GM12878 (cell line): ENCODE data around the gene PTBP3. TPM values are rescaled to one million over a fixed set of nuclear protein-coding genes. Genes with fewer than 3 reads are reported as not detected.

Experiments
- ATAC-seq: fragments of 200-7000 bp; cut with Tn5 transposase; 3 replicates; pipeline ENCODE4 v1.9.1; 2020; ENCODE audit warnings: mild to moderate bottlenecking, moderate library complexity
- BruUV-seq: library from RNA; stranded (reverse); fragments of 400-500 nt; replicated peaks from 2 replicates; lab custom pipeline; 2021; lab: Mats Ljungman, UMichigan
- CTCF ChIA-PET: fragments of 300-600 bp; sonication (Branson Sonifier 250); formaldehyde crosslinking; extraction: SDS; loops from one replicate; lab custom pipeline; 2021; ENCODE audit warnings: inconsistent platforms; lab: Yijun Ruan, JAX
- POLR2A ChIA-PET: fragments of 350-600 bp; formaldehyde crosslinking; extraction: SDS; loops from one replicate; lab custom pipeline; 2021; ENCODE audit warnings: inconsistent platforms; lab: Charles Lee
- RAD21 ChIA-PET: fragments of 300-600 bp; sonication (Branson Sonifier 250); formaldehyde crosslinking; loops from one replicate; lab custom pipeline; 2023; ENCODE audit warnings: antibody characterized with exemption; ENCODE audit not compliant: unreplicated experiment; lab: Charles Lee
- SMC1A ChIA-PET: fragments of 300-600 bp; sonication (Branson Sonifier 250); formaldehyde crosslinking; loops from one replicate; lab custom pipeline; 2023; ENCODE audit not compliant: unreplicated experiment, uncharacterized antibody; lab: Charles Lee
- DNase-seq: peaks from one replicate; pipeline ENCODE4 v3.0.0-alpha.2; 2011; ENCODE audit warnings: low read depth, low spot score
- FAIRE-seq: peaks from 3 replicates; lab custom pipeline; 2011; peaks lifted over from hg19 to GRCh38; lab: Jason Lieb, UNC
- H2AFZ ChIP-seq: 2 replicates; pipeline ENCODE4 v1.6.0; 2011; ENCODE audit warnings: low read depth, low read length, control low read depth; ENCODE audit not compliant: control insufficient read depth
- H3K27ac ChIP-seq: 2 replicates; pipeline ENCODE4 v1.5.1; 2011; ENCODE audit warnings: control low read depth; ENCODE audit not compliant: control insufficient read depth, insufficient read depth
- H3K27me3 ChIP-seq, 2 experiments: replicated peaks in 1 of 2; 2 replicates each; pipeline versions ENCODE4 v1.6.0 to v1.6.1; 2011; ENCODE audit warnings: low read length in 1 of 2; ENCODE audit not compliant: control insufficient read depth in 2 of 2, insufficient read depth in 2 of 2
- H3K36me3 ChIP-seq, 2 experiments: 2 replicates each; pipeline ENCODE4 v1.5.1; 2011; ENCODE audit warnings: low read length in 1 of 2; ENCODE audit not compliant: control insufficient read depth in 2 of 2, insufficient read depth in 2 of 2
- H3K4me1 ChIP-seq: 2 replicates; pipeline ENCODE4 v1.6.1; 2011; ENCODE audit warnings: mild to moderate bottlenecking, low read length, moderate library complexity, mixed read lengths; ENCODE audit not compliant: control insufficient read depth, insufficient read depth
- H3K4me2 ChIP-seq: 2 replicates; pipeline ENCODE4 v1.6.0; 2011; ENCODE audit warnings: control low read depth; ENCODE audit not compliant: control insufficient read depth, insufficient read depth
- H3K4me3 ChIP-seq: fragments of 200-600 bp; sonication (generic); 2 replicates; pipeline ENCODE4 v1.5.1; 2016
- H3K79me2 ChIP-seq: 2 replicates; pipeline ENCODE4 v1.6.0; 2011; ENCODE audit warnings: low read length; ENCODE audit not compliant: control insufficient read depth, insufficient read depth
- H3K9ac ChIP-seq: 2 replicates; pipeline ENCODE4 v1.8.0; 2011; ENCODE audit warnings: low read length, control low read depth, mixed read lengths; ENCODE audit not compliant: control insufficient read depth, insufficient read depth
- H3K9me3 ChIP-seq: replicated peaks from 3 replicates; pipeline ENCODE4 v1.5.1; 2011; ENCODE audit warnings: mild to moderate bottlenecking, low read length; ENCODE audit not compliant: control insufficient read depth, insufficient read depth
- H4K20me1 ChIP-seq: 2 replicates; pipeline ENCODE4 v1.6.0; 2011; ENCODE audit not compliant: control insufficient read depth, insufficient read depth
- GABPA ChIP-seq: IDR thresholded peaks from 2 replicates; pipeline ENCODE4 v1.6.1; 2014; ENCODE audit warnings: antibody characterized with exemption, low read depth, mild to moderate bottlenecking, inconsistent platforms
- MYB ChIP-seq: fragments of 150-350 bp; IDR thresholded peaks from 2 replicates; pipeline ENCODE4 v1.6.1; 2014; ENCODE audit warnings: mild to moderate bottlenecking, low read depth, low read length, borderline replicate concordance
- TCF3 ChIP-seq: IDR thresholded peaks from 2 replicates; pipeline ENCODE4 v1.6.1; 2012; ENCODE audit warnings: low read depth, mild to moderate bottlenecking, low read length, borderline replicate concordance; ENCODE audit not compliant: insufficient read depth
- ZBTB11 ChIP-seq: fragments of 450-650 bp; formaldehyde crosslinking; IDR thresholded peaks from 2 replicates; pipeline ENCODE4 v1.5.0; 2022; ENCODE audit warnings: mild to moderate bottlenecking, missing genetic modification characterization
- ZNF687 ChIP-seq: fragments of 450-650 bp; IDR thresholded peaks from 2 replicates; pipeline ENCODE4 v1.6.1; 2017; ENCODE audit warnings: mild to moderate bottlenecking, moderate library complexity
- WGBS: methylation state at CpG from one replicate; pipeline ENCODE4 v1.1.6; 2016; ENCODE audit warnings: low lambda C conversion rate; ENCODE audit not compliant: insufficient replicate concordance, insufficient coverage; ENCODE audit errors: missing lambda C conversion rate; 5-methylcytosine and 5-hydroxymethylcytosine counted together
- in situ Hi-C: fragments of 300-500 bp; cut with MboI; formaldehyde crosslinking; loops from 9 replicates; pipeline ENCODE4 v1.14.3; 2018; ENCODE audit warnings: mixed read lengths
- intact Hi-C: fragments of 100-400 bp; cut with micrococcal nuclease; formaldehyde crosslinking; loops from one replicate; pipeline ENCODE4 v1.14.2; 2022; ENCODE audit not compliant: unreplicated experiment
- polyA plus RNA-seq, 11 experiments: library from polyadenylated mRNA; depleted of rRNA in 4 of 11; unstranded in 6 of 11; stranded (reverse) in 5 of 11; fragments of >200 nt; fragmentation: Nextera tagmentation in 4 of 11; fragmentation: Illumina TruSeq in 1 of 11; extraction: Ambion mirVana in 4 of 11; extraction: Trizol in 1 of 11; gene quantifications; 1 replicate in 1 of 11; 2 replicates in 10 of 11; pipeline versions ENCODE4 v1.2.1 to v1.2.3, GENCODE V29; 2011 to 2016; ENCODE audit warnings: inconsistent platforms in 2 of 11, missing spikeins in 2 of 11, low read depth in 1 of 11
- total RNA-seq, 4 experiments: library from RNA; depleted of rRNA in 3 of 4; stranded (reverse); fragments of >200 nt in 3 of 4; fragmentation: Illumina TruSeq in 1 of 4; extraction: Trizol in 1 of 4; gene quantifications; 2 replicates each; pipeline versions ENCODE4 v1.2.1 to v1.2.3, GENCODE V29; 2013 to 2021
- TF ChIP-seq, protein P1 (sequence below): fragments of 450-650 bp; formaldehyde crosslinking; IDR thresholded peaks from 2 replicates; pipeline ENCODE4 v1.4.0; 2022; ENCODE audit warnings: mild to moderate bottlenecking, moderate library complexity
- TF ChIP-seq, protein P2 (sequence below): fragments of 450-650 bp; IDR thresholded peaks from 2 replicates; pipeline ENCODE4 v1.6.1; 2017; ENCODE audit warnings: mild to moderate bottlenecking, moderate library complexity

The PTBP3 gene
- total and polyA plus RNA-seq, 10 of the 15 experiments (the other 5 are each of a cell fraction or from before 2014, with no cell fraction given) = 12.5 to 104 (median 52.7) TPM

- H3K9ac ChIP-seq = no peak overlapping the region
- FAIRE-seq (no peak), ATAC-seq (no peak), DNase-seq (no peak)
- ChIA-PET CTCF (interaction anchor here (1.3 to 1.4 kb wide), 3 partner anchors 9 to 242 kb away, joined by 3 to 5 read pairs (median 4); no protein-coding TSS in a partner anchor), POLR2A (interaction anchor here (0.7 kb wide), 1 partner anchor 74 kb away, joined by 3 read pairs; no protein-coding TSS in a partner anchor), SMC1A (interaction anchor here (0.6 to 1.2 kb wide), 2 partner anchors 10 to 11 kb away, joined by 3 read pairs; no protein-coding TSS in a partner anchor), RAD21 (interaction anchor here (0.7 kb wide), 1 partner anchor 252 kb away, joined by 3 read pairs; no protein-coding TSS in a partner anchor)
- no peak overlapping the region for H3K27ac ChIP-seq
- H3K9me3 ChIP-seq = no peaks in the 10 kb centered on the region
- no peak overlapping the region for H3K4me2 ChIP-seq
- H4K20me1 ChIP-seq = no peaks in the 10 kb centered on the region
- H3K4me1 ChIP-seq = no peaks in the 10 kb centered on the region
- no peaks in the 10 kb centered on the region for H3K27me3 ChIP-seq
- H3K36me3 ChIP-seq = no peaks in the 10 kb centered on the region
- no TSS peak for BruUV-seq
- no peaks in the 10 kb centered on the region for H3K79me2 ChIP-seq
- intact Hi-C loops = no loop called here
- no peak overlapping the region for H2AFZ ChIP-seq
- in situ Hi-C loops = no loop called here
- no peak overlapping the region for H3K4me3 ChIP-seq
- WGBS = 47% methylated on average over 3 of the region's 3 CpGs
- TF ChIP-seq MYB (no peak), GABPA (no peak), TCF3 (no peak), ZBTB11 (CRISPR knock-in tag) (no peak), ZNF687 (no peak)
- TF ChIP-seq, protein P1, sequence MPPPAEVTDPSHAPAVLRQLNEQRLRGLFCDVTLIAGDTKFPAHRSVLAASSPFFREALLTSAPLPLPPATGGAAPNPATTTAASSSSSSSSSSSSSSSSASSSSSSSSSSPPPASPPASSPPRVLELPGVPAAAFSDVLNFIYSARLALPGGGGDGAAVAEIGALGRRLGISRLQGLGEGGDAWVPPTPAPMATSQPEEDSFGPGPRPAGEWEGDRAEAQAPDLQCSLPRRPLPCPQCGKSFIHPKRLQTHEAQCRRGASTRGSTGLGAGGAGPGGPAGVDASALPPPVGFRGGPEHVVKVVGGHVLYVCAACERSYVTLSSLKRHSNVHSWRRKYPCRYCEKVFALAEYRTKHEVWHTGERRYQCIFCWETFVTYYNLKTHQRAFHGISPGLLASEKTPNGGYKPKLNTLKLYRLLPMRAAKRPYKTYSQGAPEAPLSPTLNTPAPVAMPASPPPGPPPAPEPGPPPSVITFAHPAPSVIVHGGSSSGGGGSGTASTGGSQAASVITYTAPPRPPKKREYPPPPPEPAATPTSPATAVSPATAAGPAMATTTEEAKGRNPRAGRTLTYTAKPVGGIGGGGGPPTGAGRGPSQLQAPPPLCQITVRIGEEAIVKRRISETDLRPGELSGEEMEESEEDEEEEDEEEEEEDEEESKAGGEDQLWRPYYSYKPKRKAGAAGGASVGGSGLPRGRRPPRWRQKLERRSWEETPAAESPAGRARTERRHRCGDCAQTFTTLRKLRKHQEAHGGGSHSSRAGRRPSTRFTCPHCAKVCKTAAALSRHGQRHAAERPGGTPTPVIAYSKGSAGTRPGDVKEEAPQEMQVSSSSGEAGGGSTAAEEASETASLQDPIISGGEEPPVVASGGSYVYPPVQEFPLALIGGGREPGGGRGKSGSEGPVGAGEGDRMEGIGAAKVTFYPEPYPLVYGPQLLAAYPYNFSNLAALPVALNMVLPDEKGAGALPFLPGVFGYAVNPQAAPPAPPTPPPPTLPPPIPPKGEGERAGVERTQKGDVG = no peak
- TF ChIP-seq, protein P2, sequence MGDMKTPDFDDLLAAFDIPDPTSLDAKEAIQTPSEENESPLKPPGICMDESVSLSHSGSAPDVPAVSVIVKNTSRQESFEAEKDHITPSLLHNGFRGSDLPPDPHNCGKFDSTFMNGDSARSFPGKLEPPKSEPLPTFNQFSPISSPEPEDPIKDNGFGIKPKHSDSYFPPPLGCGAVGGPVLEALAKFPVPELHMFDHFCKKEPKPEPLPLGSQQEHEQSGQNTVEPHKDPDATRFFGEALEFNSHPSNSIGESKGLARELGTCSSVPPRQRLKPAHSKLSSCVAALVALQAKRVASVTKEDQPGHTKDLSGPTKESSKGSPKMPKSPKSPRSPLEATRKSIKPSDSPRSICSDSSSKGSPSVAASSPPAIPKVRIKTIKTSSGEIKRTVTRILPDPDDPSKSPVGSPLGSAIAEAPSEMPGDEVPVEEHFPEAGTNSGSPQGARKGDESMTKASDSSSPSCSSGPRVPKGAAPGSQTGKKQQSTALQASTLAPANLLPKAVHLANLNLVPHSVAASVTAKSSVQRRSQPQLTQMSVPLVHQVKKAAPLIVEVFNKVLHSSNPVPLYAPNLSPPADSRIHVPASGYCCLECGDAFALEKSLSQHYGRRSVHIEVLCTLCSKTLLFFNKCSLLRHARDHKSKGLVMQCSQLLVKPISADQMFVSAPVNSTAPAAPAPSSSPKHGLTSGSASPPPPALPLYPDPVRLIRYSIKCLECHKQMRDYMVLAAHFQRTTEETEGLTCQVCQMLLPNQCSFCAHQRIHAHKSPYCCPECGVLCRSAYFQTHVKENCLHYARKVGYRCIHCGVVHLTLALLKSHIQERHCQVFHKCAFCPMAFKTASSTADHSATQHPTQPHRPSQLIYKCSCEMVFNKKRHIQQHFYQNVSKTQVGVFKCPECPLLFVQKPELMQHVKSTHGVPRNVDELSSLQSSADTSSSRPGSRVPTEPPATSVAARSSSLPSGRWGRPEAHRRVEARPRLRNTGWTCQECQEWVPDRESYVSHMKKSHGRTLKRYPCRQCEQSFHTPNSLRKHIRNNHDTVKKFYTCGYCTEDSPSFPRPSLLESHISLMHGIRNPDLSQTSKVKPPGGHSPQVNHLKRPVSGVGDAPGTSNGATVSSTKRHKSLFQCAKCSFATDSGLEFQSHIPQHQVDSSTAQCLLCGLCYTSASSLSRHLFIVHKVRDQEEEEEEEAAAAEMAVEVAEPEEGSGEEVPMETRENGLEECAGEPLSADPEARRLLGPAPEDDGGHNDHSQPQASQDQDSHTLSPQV = no peak
Observed at GRCh38 chr9:112351184-112351583, 17.8 kb upstream of the PTBP3 start.
